Fibroblast of pulmonary artery (primary cell): ENCODE data around the gene SPATA31D1.

Source experiments
- DNase-seq: peaks from one replicate; pipeline ENCODE4 v3.0.0-alpha.2; 2010; ENCODE audit warnings: low read depth
- H3K4me3 ChIP-seq: replicated peaks from 2 replicates; pipeline ENCODE4 v1.5.1; 2011; ENCODE audit warnings: low read depth, mild to moderate bottlenecking, control low read depth, low read length, moderate library complexity
- CTCF ChIP-seq: IDR thresholded peaks from 2 replicates; pipeline ENCODE4 v1.5.1; 2011; ENCODE audit warnings: mild to moderate bottlenecking, control low read depth, low read length, inconsistent platforms; ENCODE audit errors: missing control alignments

The SPATA31D1 gene

GRCh38 chr9:81971727-81972126, 16.8 kb upstream of the SPATA31D1 start:
- TF ChIP-seq CTCF = no peak
- H3K4me3 ChIP-seq = no peak overlapping the region
- DNase-seq = no peak

DNA sequence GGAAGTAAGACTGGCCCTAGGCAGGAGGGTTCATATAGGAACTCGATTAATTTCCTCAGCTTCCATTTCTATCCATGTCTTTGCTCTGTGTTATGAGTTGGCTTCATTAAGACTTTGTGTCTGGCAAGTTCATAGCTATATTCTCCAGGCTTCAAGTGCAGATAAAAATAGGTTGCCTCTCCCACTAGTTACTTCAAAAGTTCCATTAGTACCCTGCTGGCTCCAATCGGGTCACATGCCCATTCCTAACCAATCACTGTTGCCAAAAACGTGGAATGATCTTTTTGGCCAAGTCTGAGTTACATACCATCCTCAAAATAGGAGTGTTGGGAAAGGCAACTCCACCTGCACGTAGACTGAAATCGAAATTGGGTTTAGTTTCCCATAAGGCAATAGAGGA, 13.8 kb upstream of the SPATA31D1 start:
- TF ChIP-seq CTCF = no peak
- DNase-seq = no peak
- no peak overlapping the region for H3K4me3 ChIP-seq

DNA sequence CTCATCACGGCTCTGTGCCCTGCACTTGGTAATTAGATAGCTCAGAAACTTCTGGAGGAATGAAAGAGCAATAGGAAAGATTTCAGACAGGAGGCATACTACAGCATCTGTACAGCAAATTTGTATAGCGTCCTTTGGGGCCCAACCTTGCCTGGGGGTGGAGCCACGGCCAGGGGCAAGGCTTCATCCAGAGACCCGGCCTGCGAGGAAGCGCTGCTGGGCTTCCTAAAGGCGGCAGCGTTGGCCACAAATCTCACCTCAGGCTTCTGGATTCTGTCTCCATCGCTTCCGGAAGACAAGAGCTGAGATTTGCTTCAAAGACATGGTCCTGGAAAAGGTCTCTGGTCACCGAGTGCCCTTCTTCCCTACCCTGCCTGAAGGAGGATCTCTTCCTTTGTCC, 12.2 kb upstream of the SPATA31D1 start:
- DNase-seq = no peak

GRCh38 chr9:81979196-81979595, 9.4 kb upstream of the SPATA31D1 start:
- no peak for TF ChIP-seq CTCF
- no peak overlapping the region for H3K4me3 ChIP-seq
- no peak for DNase-seq

More for the DNA sequence above, 12.2 kb upstream of the SPATA31D1 start:
- no peak for TF ChIP-seq CTCF
- H3K4me3 ChIP-seq = no peak overlapping the region

DNA sequence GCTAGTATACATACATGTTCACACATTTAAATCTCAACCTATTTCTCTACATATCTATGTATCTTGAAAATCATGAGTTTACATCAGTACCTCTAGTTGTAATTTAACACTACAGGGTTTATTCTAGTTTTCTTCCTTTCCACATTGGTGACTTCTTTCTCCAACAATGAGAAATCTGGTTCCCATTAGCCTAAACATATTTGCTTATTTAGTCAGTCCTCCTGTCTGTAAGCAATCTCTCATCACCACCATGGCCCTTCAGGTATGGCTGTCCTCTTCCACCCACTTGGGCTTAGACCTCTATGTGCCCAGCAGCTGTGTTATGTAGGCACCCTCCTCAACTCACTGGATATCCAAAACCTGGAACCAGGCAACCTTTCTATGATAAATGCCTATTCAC, 8.0 kb upstream of the SPATA31D1 start:
- DNase-seq = no peak
- no peak for TF ChIP-seq CTCF
- H3K4me3 ChIP-seq = no peak overlapping the region

- DNase-seq = no peak
- no peak overlapping the region for H3K4me3 ChIP-seq
- no peak for TF ChIP-seq CTCF
Observed at GRCh38 chr9:81981883-81982282, 6.7 kb upstream of the SPATA31D1 start.

DNA sequence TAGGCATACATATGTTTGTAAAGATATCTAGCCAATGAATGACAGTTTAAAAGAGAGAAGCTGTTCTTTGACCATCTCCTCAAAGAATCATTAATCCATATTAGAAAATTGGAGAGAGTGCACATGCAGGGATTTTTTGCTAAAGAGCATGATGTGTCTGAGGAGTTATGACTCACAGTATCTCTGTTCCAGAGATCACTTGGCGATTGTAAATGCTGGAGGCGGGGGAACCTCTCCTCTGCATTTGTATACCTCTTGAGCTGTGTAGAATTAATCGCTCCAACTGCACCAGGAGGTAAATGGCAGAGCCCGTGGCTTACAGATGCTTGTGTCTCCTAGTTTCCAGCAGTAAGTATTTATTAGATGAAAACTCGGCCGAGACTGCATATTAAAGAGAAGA, 3.6 kb upstream of the SPATA31D1 start:
- TF ChIP-seq CTCF = no peak
- DNase-seq = no peak
- no peak overlapping the region for H3K4me3 ChIP-seq
